SU-DHL-6 (cell line): ENCODE results near the gene MEGF10.

Experiments
- CTCF ChIP-seq: fragments of 200-600 bp; sonication (generic); IDR thresholded peaks from one replicate; pipeline ENCODE4 v1.5.1; 2017; ENCODE audit warnings: antibody characterized with exemption, mild to moderate bottlenecking, low read length, moderate library complexity; ENCODE audit not compliant: insufficient read depth, poor library complexity, severe bottlenecking
- EZH2phosphoT487 ChIP-seq: fragments of 200-600 bp; sonication (generic), shearing (Covaris generic); conservative IDR thresholded peaks from 2 replicates; pipeline ENCODE4 v1.6.1; 2018; ENCODE audit warnings: mild to moderate bottlenecking, antibody characterized with exemption, low read length, moderate library complexity, mixed read lengths

GRCh38 chr5:127290946-127291693, 524 bp downstream of the MEGF10 start:
- no peak for TF ChIP-seq CTCF
- TF ChIP-seq EZH2phosphoT487: no peak
